Natural killer cell (primary cell): ENCODE data around the gene EPB41L4B. TPM values are rescaled to one million over a fixed set of nuclear protein-coding genes. Genes with fewer than 3 reads are reported as not detected.

Source experiments
- ATAC-seq, 3 donors: fragments of 150-1000 bp in 2 of 3; fragments of 200-7000 bp in 1 of 3; cut with Tn5 transposase; 1 replicate in 1 of 3; 2 replicates in 2 of 3; pipeline ENCODE4 v1.10.0; 2021; ENCODE audit warnings: mild to moderate bottlenecking in 2 of 3, moderate library complexity in 2 of 3
- DNase-seq, 2 donors: peaks; one replicate each; pipeline versions ENCODE4 v3.0.0 to v3.0.0-alpha.2; 2013 to 2021; ENCODE audit warnings: mixed read lengths in 1 of 2
- H3K27ac ChIP-seq: one replicate; pipeline ENCODE4 v1.5.1; 2013; ENCODE audit warnings: mild to moderate bottlenecking, low read length
- H3K27me3 ChIP-seq: one replicate; pipeline ENCODE4 v1.6.1; 2013; ENCODE audit warnings: low read length; ENCODE audit not compliant: control insufficient read depth, insufficient read depth
- H3K36me3 ChIP-seq: one replicate; pipeline ENCODE4 v1.6.1; 2013; ENCODE audit warnings: low read length; ENCODE audit not compliant: control insufficient read depth, insufficient read depth
- H3K4me1 ChIP-seq: one replicate; pipeline ENCODE4 v1.6.1; 2013; ENCODE audit warnings: low read length; ENCODE audit not compliant: control insufficient read depth, insufficient read depth
- H3K4me3 ChIP-seq: one replicate; pipeline ENCODE4 v1.5.1; 2013; ENCODE audit warnings: low read length
- H3K9me3 ChIP-seq: one replicate; pipeline ENCODE4 v1.6.1; 2013; ENCODE audit warnings: low read length; ENCODE audit not compliant: control insufficient read depth, insufficient read depth
- H3K27ac Mint-ChIP-seq, 2 donors: one replicate each; pipeline ENCODE4 v1.8.0; 2022; ENCODE audit warnings: mild to moderate bottlenecking in 2 of 2, mixed read lengths in 2 of 2, moderate library complexity in 1 of 2
- H3K27me3 Mint-ChIP-seq, 2 donors: one replicate each; pipeline ENCODE4 v1.8.0; 2022; ENCODE audit warnings: low read depth in 2 of 2, mixed read lengths in 2 of 2
- H3K36me3 Mint-ChIP-seq: one replicate; pipeline ENCODE4 v1.8.0; 2022; ENCODE audit warnings: mixed read lengths
- H3K4me1 Mint-ChIP-seq, 2 donors: one replicate each; pipeline ENCODE4 v1.8.0; 2022; ENCODE audit warnings: mixed read lengths in 2 of 2
- H3K4me3 Mint-ChIP-seq: one replicate; pipeline ENCODE4 v1.8.0; 2022; ENCODE audit warnings: mild to moderate bottlenecking, moderate library complexity, mixed read lengths
- H3K9me3 Mint-ChIP-seq, 2 donors: one replicate each; pipeline ENCODE4 v1.8.0; 2022; ENCODE audit warnings: mixed read lengths in 2 of 2
- WGBS: methylation state at CpG from one replicate; pipeline ENCODE4 v1.1.7; 2013; ENCODE audit warnings: missing lambda C conversion rate; ENCODE audit not compliant: insufficient coverage; 5-methylcytosine and 5-hydroxymethylcytosine counted together
- intact Hi-C: fragments of 100-400 bp; cut with micrococcal nuclease; formaldehyde crosslinking; loops from one replicate; pipeline ENCODE4 v1.14.2; 2022
- total RNA-seq, 4 donors: library from RNA; stranded (reverse); fragments of 120-200 nt in 1 of 4; gene quantifications; one replicate each; pipeline versions ENCODE4 v1.2.3 to v1.2.4, GENCODE V29; 2013 to 2022
- TF ChIP-seq, protein P1 (sequence below): fragments of 200-600 bp; IDR thresholded peaks from one replicate; pipeline ENCODE4 v1.8.0; 2022; ENCODE audit warnings: antibody characterized with exemption

Gene EPB41L4B
- total RNA-seq, 3 donors from 2014 or later (not counting 1 experiment from before 2014, with no cell fraction given), result not detected

DNA sequence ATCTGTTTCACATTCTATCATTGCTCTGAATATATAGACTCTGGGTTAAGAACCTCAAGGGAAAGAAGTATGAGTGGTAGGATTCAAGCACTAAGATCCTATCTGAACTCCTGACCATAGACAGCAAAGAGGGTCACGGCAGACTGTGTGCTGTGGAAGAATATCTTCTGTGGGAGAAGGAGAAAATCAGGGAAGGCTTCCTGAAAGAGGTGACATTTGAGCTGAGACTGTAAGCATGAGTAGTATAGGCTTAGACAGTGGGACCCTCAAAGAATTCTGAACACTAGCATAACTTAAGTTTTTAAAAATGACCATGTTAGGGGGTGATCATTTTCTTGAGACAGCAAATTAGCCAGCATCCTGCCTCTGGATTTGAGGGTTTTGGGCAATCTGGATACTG, 157.7 kb downstream of the EPB41L4B start:
- H3K36me3 Mint-ChIP-seq, result no peaks in the 10 kb centered on the region

DNA sequence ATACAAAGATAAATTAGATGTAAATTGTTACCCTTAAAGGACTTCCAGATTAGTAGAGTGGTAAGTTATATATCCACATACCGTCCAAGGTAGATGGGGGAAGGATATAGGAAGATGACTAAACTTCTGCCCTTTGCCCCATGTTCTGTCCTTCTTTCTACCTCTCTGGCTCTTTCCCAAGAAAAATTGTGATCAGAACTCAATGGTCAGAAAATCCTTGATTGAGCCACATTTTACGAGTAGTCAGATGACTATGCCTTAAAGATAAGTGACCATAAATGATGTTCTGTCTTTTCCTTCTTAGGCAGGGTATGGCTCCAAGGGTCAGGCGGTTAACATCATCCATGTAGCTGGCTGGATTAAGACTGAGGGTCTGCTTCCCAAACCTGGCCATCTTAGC, 158.2 kb downstream of the EPB41L4B start:
- Histone ChIP-seq H3K9me3 (no peaks in the 10 kb centered on the region), H3K27me3 (peaks cover 10% of the 10 kb centered on the region), H3K4me3 (no peak overlapping the region), H3K27ac (no peak overlapping the region), H3K4me1 (no peaks in the 10 kb centered on the region), H3K36me3 (no peaks in the 10 kb centered on the region)
- H3K27ac Mint-ChIP-seq, result no peak overlapping the region
- no peaks in the 10 kb centered on the region for H3K9me3 Mint-ChIP-seq
- H3K36me3 Mint-ChIP-seq, result no peaks in the 10 kb centered on the region
- peaks cover 46 to 71% of the 10 kb centered on the region in 2 donors for H3K27me3 Mint-ChIP-seq
- intact Hi-C loops, result no loop called here
- WGBS, result 85% methylated on average over 3 of the region's 3 CpGs
- TF ChIP-seq, protein P1, sequence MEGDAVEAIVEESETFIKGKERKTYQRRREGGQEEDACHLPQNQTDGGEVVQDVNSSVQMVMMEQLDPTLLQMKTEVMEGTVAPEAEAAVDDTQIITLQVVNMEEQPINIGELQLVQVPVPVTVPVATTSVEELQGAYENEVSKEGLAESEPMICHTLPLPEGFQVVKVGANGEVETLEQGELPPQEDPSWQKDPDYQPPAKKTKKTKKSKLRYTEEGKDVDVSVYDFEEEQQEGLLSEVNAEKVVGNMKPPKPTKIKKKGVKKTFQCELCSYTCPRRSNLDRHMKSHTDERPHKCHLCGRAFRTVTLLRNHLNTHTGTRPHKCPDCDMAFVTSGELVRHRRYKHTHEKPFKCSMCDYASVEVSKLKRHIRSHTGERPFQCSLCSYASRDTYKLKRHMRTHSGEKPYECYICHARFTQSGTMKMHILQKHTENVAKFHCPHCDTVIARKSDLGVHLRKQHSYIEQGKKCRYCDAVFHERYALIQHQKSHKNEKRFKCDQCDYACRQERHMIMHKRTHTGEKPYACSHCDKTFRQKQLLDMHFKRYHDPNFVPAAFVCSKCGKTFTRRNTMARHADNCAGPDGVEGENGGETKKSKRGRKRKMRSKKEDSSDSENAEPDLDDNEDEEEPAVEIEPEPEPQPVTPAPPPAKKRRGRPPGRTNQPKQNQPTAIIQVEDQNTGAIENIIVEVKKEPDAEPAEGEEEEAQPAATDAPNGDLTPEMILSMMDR, result no peak
- H3K4me1 Mint-ChIP-seq, result peaks cover 0 to 5% of the 10 kb centered on the region in 2 donors
- DNase-seq (no peak), ATAC-seq (no peak)
- no peak overlapping the region for H3K4me3 Mint-ChIP-seq

More for the DNA sequence above, 157.7 kb downstream of the EPB41L4B start:
- H3K27ac Mint-ChIP-seq, result no peak overlapping the region
- no peak for DNase-seq
- H3K4me1 Mint-ChIP-seq, result peaks cover 0 to 5% of the 10 kb centered on the region in 2 donors
- Histone ChIP-seq H3K4me1 (no peaks in the 10 kb centered on the region), H3K27ac (no peak overlapping the region), H3K9me3 (no peaks in the 10 kb centered on the region), H3K4me3 (no peak overlapping the region), H3K36me3 (no peaks in the 10 kb centered on the region), H3K27me3 (peaks cover 12% of the 10 kb centered on the region)
- no peak overlapping the region for H3K4me3 Mint-ChIP-seq
- peaks cover 47 to 71% of the 10 kb centered on the region in 2 donors for H3K27me3 Mint-ChIP-seq
- WGBS, result 93% methylated on average over 1 of the region's 1 CpG
- TF ChIP-seq, protein P1, result no peak
- H3K9me3 Mint-ChIP-seq, result no peaks in the 10 kb centered on the region
- intact Hi-C loops, result no loop called here
- ATAC-seq, result no peak

DNA sequence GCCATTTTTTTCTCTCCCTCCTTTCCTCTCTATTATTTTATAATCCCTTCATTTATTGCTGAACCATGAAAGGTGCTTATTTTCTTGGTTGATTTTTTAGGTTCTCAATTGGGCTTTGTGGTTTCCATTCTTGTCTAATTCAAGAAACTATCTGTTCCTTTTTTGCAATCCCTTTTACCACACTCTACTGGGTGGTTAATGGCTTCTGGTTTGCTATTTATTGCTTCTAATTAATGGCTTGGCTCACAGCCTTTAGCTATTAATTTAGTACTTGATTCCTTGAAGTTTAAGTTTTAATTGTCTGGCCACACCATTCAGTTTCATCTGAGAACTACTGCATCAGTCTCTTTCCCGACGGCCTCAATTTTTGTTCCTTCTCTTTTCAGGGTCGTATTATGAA, 159.4 kb downstream of the EPB41L4B start:
- intact Hi-C loops, result no loop called here
- Mint-ChIP-seq H3K9me3 (no peaks in the 10 kb centered on the region), H3K27me3 (peaks cover 41 to 67% of the 10 kb centered on the region in 2 donors), H3K27ac (no peak overlapping the region), H3K4me3 (no peak overlapping the region), H3K4me1 (no peaks in the 10 kb centered on the region), H3K36me3 (no peaks in the 10 kb centered on the region)
- H3K27me3 ChIP-seq, result peaks cover 9% of the 10 kb centered on the region
- ATAC-seq (no peak), DNase-seq (no peak)
- no peaks in the 10 kb centered on the region for H3K9me3 ChIP-seq
- H3K36me3 ChIP-seq, result no peaks in the 10 kb centered on the region
- WGBS, result no CpG with 5 or more reads among the region's 3 CpGs
- H3K4me1 ChIP-seq, result no peaks in the 10 kb centered on the region
- TF ChIP-seq, protein P1, result no peak
- no peak overlapping the region for H3K4me3 ChIP-seq
- H3K27ac ChIP-seq, result no peak overlapping the region

- TF ChIP-seq, protein P1, result no peak
- Mint-ChIP-seq H3K27ac (no peak overlapping the region), H3K36me3 (no peaks in the 10 kb centered on the region), H3K4me3 (no peak overlapping the region), H3K9me3 (no peaks in the 10 kb centered on the region), H3K4me1 (no peaks in the 10 kb centered on the region), H3K27me3 (peaks cover 27 to 54% of the 10 kb centered on the region in 2 donors)
- no peaks in the 10 kb centered on the region for H3K36me3 ChIP-seq
- H3K4me1 ChIP-seq, result no peaks in the 10 kb centered on the region
- intact Hi-C loops, result no loop called here
- no peak overlapping the region for H3K4me3 ChIP-seq
- no peak overlapping the region for H3K27ac ChIP-seq
- 84% methylated on average over 4 of the region's 4 CpGs for WGBS
- DNase-seq, result no peak
- ATAC-seq, result no peak
- H3K27me3 ChIP-seq, result peaks cover 2% of the 10 kb centered on the region
- H3K9me3 ChIP-seq, result no peaks in the 10 kb centered on the region
Observed at GRCh38 chr9:109159583-109159982, 161.3 kb downstream of the EPB41L4B start.
